DOHH2 (cell line): ENCODE data around the gene LALBA.

Source experiments
- CTCF ChIP-seq: fragments of 200-600 bp; sonication (generic); IDR thresholded peaks from one replicate; pipeline ENCODE4 v1.5.1; 2014; ENCODE audit warnings: antibody characterized with exemption, mild to moderate bottlenecking, low read depth, low read length; ENCODE audit not compliant: poor library complexity, severe bottlenecking
- EZH2phosphoT487 ChIP-seq: fragments of 200-600 bp; sonication (generic); IDR thresholded peaks from 2 replicates; pipeline ENCODE4 v1.6.1; 2017; ENCODE audit warnings: borderline replicate concordance, mild to moderate bottlenecking, antibody characterized with exemption, low read length, moderate library complexity, mixed read lengths

GRCh38 chr12:48583728-48584127 lies 13.9 kb upstream of the LALBA start:
- TF ChIP-seq CTCF: no peak
- TF ChIP-seq EZH2phosphoT487: no peak
